Breast epithelium (tissue), 4 donors: ENCODE data around the gene PLA2G2D. TPM values are rescaled to one million over a fixed set of nuclear protein-coding genes. Genes with fewer than 3 reads are reported as not detected.
"Not testable (repeated sequence)": the region's sequence is repeated elsewhere in the genome, so short reads cannot be mapped to it uniquely, and the experiment has no call there.

Experiments used
- DNase-seq, 2 donors: peaks; one replicate each; pipeline ENCODE4 v3.0.0-alpha.2; 2019; ENCODE audit warnings: low spot score in 2 of 2
- H3K27ac ChIP-seq, 2 donors: fragments of 200-600 bp; sonication (generic) in 1 of 2; one replicate each; pipeline ENCODE4 v1.5.1; 2016 to 2019; ENCODE audit warnings: mild to moderate bottlenecking in 1 of 2
- H3K27me3 ChIP-seq, 2 donors: fragments of 200-600 bp; sonication (generic) in 1 of 2; one replicate each; pipeline versions ENCODE4 v1.5.1 to v1.6.0; 2017 to 2019; ENCODE audit warnings: control low read depth in 1 of 2, mild to moderate bottlenecking in 1 of 2
- H3K36me3 ChIP-seq: fragments of 200-600 bp; one replicate; pipeline ENCODE4 v1.5.1; 2019
- H3K4me1 ChIP-seq, 2 donors: fragments of 200-600 bp; sonication (generic); one replicate each; pipeline ENCODE4 v1.5.1; 2016 to 2019; ENCODE audit warnings: control low read depth in 1 of 2
- H3K4me3 ChIP-seq, 3 donors: fragments of 200-600 bp; sonication (generic); 1 replicate in 2 of 3; 2 replicates in 1 of 3; pipeline ENCODE4 v1.5.1; 2016 to 2019; ENCODE audit warnings: mild to moderate bottlenecking in 3 of 3, moderate library complexity in 2 of 3
- H3K9me3 ChIP-seq, 2 donors: fragments of 200-600 bp; sonication (generic) in 1 of 2; one replicate each; pipeline ENCODE4 v1.5.1; 2016 to 2019; ENCODE audit warnings: control low read depth in 1 of 2
- CTCF ChIP-seq, 3 donors: fragments of 450-650 bp; IDR thresholded peaks; one replicate each; pipeline ENCODE4 v1.5.1; 2016 to 2017; ENCODE audit warnings: antibody characterized with exemption in 3 of 3, mild to moderate bottlenecking in 3 of 3, moderate library complexity in 3 of 3
- POLR2A ChIP-seq: fragments of 450-650 bp; IDR thresholded peaks from one replicate; pipeline ENCODE4 v1.6.1; 2016; ENCODE audit warnings: antibody characterized with exemption, mild to moderate bottlenecking, moderate library complexity
- POLR2AphosphoS5 ChIP-seq, 3 donors: sonication (generic); formaldehyde crosslinking; IDR thresholded peaks; one replicate each; pipeline ENCODE4 v1.6.1; 2017; ENCODE audit warnings: antibody characterized with exemption in 3 of 3
- intact Hi-C: fragments of 100-400 bp; cut with DNase I; formaldehyde crosslinking; loops from one replicate; pipeline ENCODE4 v1.15.1; 2023; ENCODE audit warnings: low total_unique reads
- total RNA-seq, 3 donors: library from RNA; depleted of rRNA; stranded (reverse); fragments of >200 nt; gene quantifications; one replicate each; pipeline ENCODE4 v1.1.0, GENCODE V29; 2016

The PLA2G2D gene
- total RNA-seq, 3 donors from 2014 or later, result 0.44 TPM; not detected in 2

- no peak for DNase-seq
- Histone ChIP-seq H3K36me3 (no peaks in the 10 kb centered on the region), H3K27ac (no peak overlapping the region), H3K9me3 (peaks cover 0 to 4% of the 10 kb centered on the region in 2 donors), H3K4me1 (no peaks in the 10 kb centered on the region), H3K27me3 (no peaks in the 10 kb centered on the region), H3K4me3 (no peak overlapping the region)
- TF ChIP-seq POLR2AphosphoS5 (IDR thresholded peaks at IDR 0.05) (no peak), CTCF (IDR thresholded peaks at IDR 0.05) (no peak), POLR2A (no peak)
- intact Hi-C loops, result no loop called here
These were observed 15.7 kb upstream of the PLA2G2D start for GRCh38 chr1:20134995-20135394.

GRCh38 chr1:20130518-20130917, 11.2 kb upstream of the PLA2G2D start:
- H3K27ac ChIP-seq, DNase-seq, H3K36me3 ChIP-seq, H3K4me3 ChIP-seq, H3K9me3 ChIP-seq, H3K27me3 ChIP-seq, intact Hi-C loops, H3K4me1 ChIP-seq: not testable (repeated sequence)

- H3K4me1 ChIP-seq, result peaks cover 0 to 4% of the 10 kb centered on the region in 2 donors
- TF ChIP-seq POLR2A (no peak), POLR2AphosphoS5 (IDR thresholded peaks at IDR 0.05) (no peak), CTCF (IDR thresholded peaks at IDR 0.05) (no peak)
- no peaks in the 10 kb centered on the region for H3K36me3 ChIP-seq
- intact Hi-C loops, result no loop called here
- H3K9me3 ChIP-seq, result peaks cover 0 to 4% of the 10 kb centered on the region in 2 donors
- no peak overlapping the region for H3K27ac ChIP-seq
- peak in 1 of 2 donors; percentile 38 for DNase-seq
- no peak overlapping the region for H3K4me3 ChIP-seq
- no peaks in the 10 kb centered on the region for H3K27me3 ChIP-seq
These were observed 7.6 kb upstream of the PLA2G2D start for GRCh38 chr1:20126806-20127440.

GRCh38 chr1:20126041-20126805, 6.9 kb upstream of the PLA2G2D start:
- H3K27me3 ChIP-seq, result no peaks in the 10 kb centered on the region
- no peak overlapping the region for H3K27ac ChIP-seq
- TF ChIP-seq POLR2AphosphoS5 (IDR thresholded peaks at IDR 0.05) (no peak), POLR2A (no peak), CTCF (IDR thresholded peaks at IDR 0.05) (no peak)
- peaks cover 0 to 4% of the 10 kb centered on the region in 2 donors for H3K4me1 ChIP-seq
- H3K36me3 ChIP-seq, result no peaks in the 10 kb centered on the region
- intact Hi-C loops, result no loop called here
- peak in 1 of 2 donors; percentile 43 for DNase-seq
- H3K4me3 ChIP-seq, result no peak overlapping the region
- peaks cover 0 to 4% of the 10 kb centered on the region in 2 donors for H3K9me3 ChIP-seq

- H3K27me3 ChIP-seq, result no peaks in the 10 kb centered on the region
- H3K4me1 ChIP-seq, result peaks cover 0 to 4% of the 10 kb centered on the region in 2 donors
- peaks cover 0 to under 1% of the 10 kb centered on the region in 2 donors for H3K9me3 ChIP-seq
- intact Hi-C loops, result no loop called here
- no peak for DNase-seq
- H3K36me3 ChIP-seq, result no peaks in the 10 kb centered on the region
- no peak overlapping the region for H3K4me3 ChIP-seq
- TF ChIP-seq CTCF (IDR thresholded peaks at IDR 0.05) (no peak), POLR2A (no peak), POLR2AphosphoS5 (IDR thresholded peaks at IDR 0.05) (no peak)
- H3K27ac ChIP-seq, result no peak overlapping the region
These were observed 5.8 kb upstream of the PLA2G2D start for GRCh38 chr1:20125100-20125499.
